ENCODE measurements around the gene PKP4.

PKP4 gene

GRCh38 chr2:158484892-158485556 is 28.3 kb downstream of the PKP4 start:
- Histone ChIP-seq H3K4me3 (ENCODE audit: low read depth in 1 of 2, low read length in 2 of 2) (no peak overlapping the region), H3K79me2 (ENCODE audit: insufficient read depth, low read length) (peaks cover 14% of the 10 kb centered on the region; the same call in 1 of the 2 replicates), H3K27ac (ENCODE audit: low read length) (no peak overlapping the region), H3K4me1 (ENCODE audit: insufficient read depth, low read length) (no peaks in the 10 kb centered on the region), H3K9me3 (ENCODE audit: insufficient read depth, low read length, severe bottlenecking) (no peaks in the 10 kb centered on the region), H3K36me3 (ENCODE audit: insufficient read depth, low read length) (no peaks in the 10 kb centered on the region), H3K4me2 (ENCODE audit: insufficient read depth, low read length) (no peak overlapping the region), H3K9ac (ENCODE audit: low read depth, low read length) (no peak overlapping the region), H4K20me1 (ENCODE audit: insufficient read depth, low read length) (peaks cover 13% of the 10 kb centered on the region; the same call in 1 of the 2 replicates), H3K27me3 (ENCODE audit: insufficient read depth, low read length, poor library complexity) (no peaks in the 10 kb centered on the region), H2AFZ (ENCODE audit: low read depth, low read length) (no peak overlapping the region)
- DNase-seq: no peak
- TF ChIP-seq CTCF (IDR thresholded peaks at IDR 0.05; ENCODE audit: borderline replicate concordance, extremely low read depth, low read length, poor library complexity, severe bottlenecking) (no peak), EZH2 (IDR thresholded peaks at IDR 0.05; ENCODE audit: borderline replicate concordance, low read depth, low read length, severe bottlenecking) (no peak)
- ATAC-seq (ENCODE audit: insufficient read depth, low read depth): no peak

- Histone ChIP-seq H3K27ac (ENCODE audit: low read length) (no peak overlapping the region), H3K9ac (ENCODE audit: low read depth, low read length) (no peak overlapping the region), H3K36me3 (ENCODE audit: insufficient read depth, low read length) (no peaks in the 10 kb centered on the region), H3K4me1 (ENCODE audit: insufficient read depth, low read length) (no peaks in the 10 kb centered on the region), H3K4me3 (ENCODE audit: low read depth in 1 of 2, low read length in 2 of 2) (no peak overlapping the region), H4K20me1 (ENCODE audit: insufficient read depth, low read length) (peaks cover 20% of the 10 kb centered on the region; the same call in 1 of the 2 replicates), H3K4me2 (ENCODE audit: insufficient read depth, low read length) (no peak overlapping the region), H3K27me3 (ENCODE audit: insufficient read depth, low read length, poor library complexity) (no peaks in the 10 kb centered on the region), H3K79me2 (ENCODE audit: insufficient read depth, low read length) (peaks cover 23% of the 10 kb centered on the region), H2AFZ (ENCODE audit: low read depth, low read length) (no peak overlapping the region), H3K9me3 (ENCODE audit: insufficient read depth, low read length, severe bottlenecking) (no peaks in the 10 kb centered on the region)
- TF ChIP-seq CTCF (IDR thresholded peaks at IDR 0.05; ENCODE audit: borderline replicate concordance, extremely low read depth, low read length, poor library complexity, severe bottlenecking) (no peak), EZH2 (IDR thresholded peaks at IDR 0.05; ENCODE audit: borderline replicate concordance, low read depth, low read length, severe bottlenecking) (no peak)
- ATAC-seq (ENCODE audit: insufficient read depth, low read depth) (no peak), DNase-seq (no peak)
These were observed 29.6 kb downstream of the PKP4 start for GRCh38 chr2:158486150-158486969.

- H3K4me3 ChIP-seq (ENCODE audit: low read depth in 1 of 2, low read length in 2 of 2): no peak overlapping the region
- peaks cover 23% of the 10 kb centered on the region for H3K79me2 ChIP-seq (ENCODE audit: insufficient read depth, low read length)
- peaks cover 21% of the 10 kb centered on the region; the same call in 1 of the 2 replicates for H4K20me1 ChIP-seq (ENCODE audit: insufficient read depth, low read length)
- H2AFZ ChIP-seq (ENCODE audit: low read depth, low read length): no peak overlapping the region
- H3K27me3 ChIP-seq (ENCODE audit: insufficient read depth, low read length, poor library complexity): no peaks in the 10 kb centered on the region
- H3K4me2 ChIP-seq (ENCODE audit: insufficient read depth, low read length): no peak overlapping the region
- no peak for TF ChIP-seq CTCF (IDR thresholded peaks at IDR 0.05; ENCODE audit: borderline replicate concordance, extremely low read depth, low read length, poor library complexity, severe bottlenecking)
- DNase-seq: no peak
- H3K36me3 ChIP-seq (ENCODE audit: insufficient read depth, low read length): no peaks in the 10 kb centered on the region
- no peak overlapping the region for H3K9ac ChIP-seq (ENCODE audit: low read depth, low read length)
- H3K4me1 ChIP-seq (ENCODE audit: insufficient read depth, low read length): no peaks in the 10 kb centered on the region
- H3K27ac ChIP-seq (ENCODE audit: low read length): no peak overlapping the region
- no peaks in the 10 kb centered on the region for H3K9me3 ChIP-seq (ENCODE audit: insufficient read depth, low read length, severe bottlenecking)
- ATAC-seq (ENCODE audit: insufficient read depth, low read depth): no peak
These were observed 30.2 kb downstream of the PKP4 start for GRCh38 chr2:158486970-158487325.
